Lung (tissue), 12 donors: ENCODE data around the gene PPA1. TPM values are rescaled to one million over a fixed set of nuclear protein-coding genes. Genes with fewer than 3 reads are reported as not detected.

Source experiments
- ATAC-seq: fragments of 200-7000 bp; cut with Tn5 transposase; one replicate; pipeline ENCODE4 v1.9.1; 2020; ENCODE audit warnings: moderate number of reproducible peaks; ENCODE audit not compliant: insufficient read depth, low FRiP score
- DNase-seq, 3 donors: peaks; one replicate each; pipeline ENCODE4 v3.0.0-alpha.2; 2013 to 2017
- H3K27ac ChIP-seq, 2 donors: one replicate each; pipeline ENCODE4 v1.5.1; 2013; ENCODE audit warnings: mild to moderate bottlenecking in 2 of 2, moderate library complexity in 2 of 2, control low read depth in 1 of 2, inconsistent platforms in 1 of 2, low read depth in 1 of 2, low read length in 1 of 2
- H3K27me3 ChIP-seq, 3 donors: one replicate each; pipeline ENCODE4 v1.5.1; 2013; ENCODE audit warnings: low read length in 2 of 3; ENCODE audit not compliant: control insufficient read depth in 3 of 3, insufficient read depth in 3 of 3
- H3K36me3 ChIP-seq, 4 donors: one replicate each; pipeline ENCODE4 v1.5.1; 2013; ENCODE audit warnings: low read length in 4 of 4, mild to moderate bottlenecking in 1 of 4, moderate library complexity in 1 of 4; ENCODE audit not compliant: control insufficient read depth in 4 of 4, insufficient read depth in 4 of 4
- H3K4me1 ChIP-seq, 5 donors: one replicate each; pipeline ENCODE4 v1.5.1; 2013; ENCODE audit warnings: low read length in 5 of 5, mild to moderate bottlenecking in 2 of 5, moderate library complexity in 1 of 5; ENCODE audit not compliant: control insufficient read depth in 5 of 5, insufficient read depth in 5 of 5
- H3K4me3 ChIP-seq: one replicate; pipeline ENCODE4 v1.5.1; 2013; ENCODE audit warnings: mild to moderate bottlenecking, control low read depth, moderate library complexity
- H3K9ac ChIP-seq, 2 donors: one replicate each; pipeline ENCODE4 v1.5.1; 2013; ENCODE audit warnings: low read length in 2 of 2, control low read depth in 1 of 2; ENCODE audit not compliant: insufficient read depth in 1 of 2
- H3K9me3 ChIP-seq, 4 donors: one replicate each; pipeline ENCODE4 v1.5.1; 2013; ENCODE audit warnings: low read length in 3 of 4, mild to moderate bottlenecking in 1 of 4, moderate library complexity in 1 of 4; ENCODE audit not compliant: control insufficient read depth in 4 of 4, insufficient read depth in 3 of 4
- WGBS, 2 donors: extraction: QIAGEN DNeasy Blood & Tissue Kit; methylation state at CpG; one replicate each; pipeline ENCODE4 v1.1.7; 2013; 5-methylcytosine and 5-hydroxymethylcytosine counted together
- polyA plus RNA-seq, 2 donors: library from polyadenylated mRNA; stranded (reverse); fragments of 200-250 nt; gene quantifications; one replicate each; pipeline ENCODE4 v1.2.1, GENCODE V29; 2013
- total RNA-seq, 2 donors: library from RNA; depleted of rRNA in 1 of 2; stranded (reverse); fragments of >200 nt in 1 of 2; gene quantifications; one replicate each; pipeline ENCODE4 v1.2.1, GENCODE V29; 2014 to 2021
- TF ChIP-seq, protein P1 (sequence below): IDR thresholded peaks from 2 replicates; pipeline ENCODE4 v1.5.1; 2012; ENCODE audit warnings: mild to moderate bottlenecking; ENCODE audit errors: control extremely low read depth, extremely low read depth
- donor health status: control.
- donor health status: control.
- donor health status: Bipolar disorder and iron deficiency.
- donor health status: healthy.
- donor health status: DM: yes; HTN: yes; CAD: no.

The PPA1 gene
- total and polyA plus RNA-seq, 4 donors = 165 to 251 (median 190) TPM

DNA sequence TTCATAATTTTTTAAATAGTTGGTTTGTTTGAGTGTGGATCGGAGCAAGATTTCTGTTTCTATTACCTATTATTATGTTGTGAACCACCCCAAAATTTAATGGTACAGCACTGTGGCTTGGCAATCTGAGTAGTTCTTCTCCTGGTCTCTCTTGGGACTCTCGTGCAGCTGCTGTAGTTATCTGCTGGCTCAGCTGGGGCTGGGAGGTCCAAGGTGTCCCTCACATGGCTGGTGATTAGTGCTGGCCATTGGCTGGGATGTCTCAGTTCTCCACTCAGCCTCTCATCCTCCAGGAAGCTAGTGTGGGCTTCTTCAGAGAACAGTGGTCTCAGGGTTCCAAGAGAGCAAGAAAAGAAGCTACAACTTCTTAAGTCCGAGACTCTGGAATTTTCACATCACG is 35.1 kb upstream of the PPA1 start:
- ATAC-seq (no peak), DNase-seq (no peak)
- Histone ChIP-seq H3K27ac (no peak overlapping the region), H3K9me3 (peaks cover 0 to 3% (median 0%) of the 10 kb centered on the region in 4 donors), H3K4me3 (no peak overlapping the region), H3K27me3 (no peaks in the 10 kb centered on the region), H3K9ac (no peak overlapping the region), H3K36me3 (no peaks in the 10 kb centered on the region), H3K4me1 (no peaks in the 10 kb centered on the region)
- WGBS, 2 donors = 93 to 96% methylated on average over 4 of the region's 4 CpGs
- TF ChIP-seq, protein P1, sequence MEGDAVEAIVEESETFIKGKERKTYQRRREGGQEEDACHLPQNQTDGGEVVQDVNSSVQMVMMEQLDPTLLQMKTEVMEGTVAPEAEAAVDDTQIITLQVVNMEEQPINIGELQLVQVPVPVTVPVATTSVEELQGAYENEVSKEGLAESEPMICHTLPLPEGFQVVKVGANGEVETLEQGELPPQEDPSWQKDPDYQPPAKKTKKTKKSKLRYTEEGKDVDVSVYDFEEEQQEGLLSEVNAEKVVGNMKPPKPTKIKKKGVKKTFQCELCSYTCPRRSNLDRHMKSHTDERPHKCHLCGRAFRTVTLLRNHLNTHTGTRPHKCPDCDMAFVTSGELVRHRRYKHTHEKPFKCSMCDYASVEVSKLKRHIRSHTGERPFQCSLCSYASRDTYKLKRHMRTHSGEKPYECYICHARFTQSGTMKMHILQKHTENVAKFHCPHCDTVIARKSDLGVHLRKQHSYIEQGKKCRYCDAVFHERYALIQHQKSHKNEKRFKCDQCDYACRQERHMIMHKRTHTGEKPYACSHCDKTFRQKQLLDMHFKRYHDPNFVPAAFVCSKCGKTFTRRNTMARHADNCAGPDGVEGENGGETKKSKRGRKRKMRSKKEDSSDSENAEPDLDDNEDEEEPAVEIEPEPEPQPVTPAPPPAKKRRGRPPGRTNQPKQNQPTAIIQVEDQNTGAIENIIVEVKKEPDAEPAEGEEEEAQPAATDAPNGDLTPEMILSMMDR = no peak

DNA sequence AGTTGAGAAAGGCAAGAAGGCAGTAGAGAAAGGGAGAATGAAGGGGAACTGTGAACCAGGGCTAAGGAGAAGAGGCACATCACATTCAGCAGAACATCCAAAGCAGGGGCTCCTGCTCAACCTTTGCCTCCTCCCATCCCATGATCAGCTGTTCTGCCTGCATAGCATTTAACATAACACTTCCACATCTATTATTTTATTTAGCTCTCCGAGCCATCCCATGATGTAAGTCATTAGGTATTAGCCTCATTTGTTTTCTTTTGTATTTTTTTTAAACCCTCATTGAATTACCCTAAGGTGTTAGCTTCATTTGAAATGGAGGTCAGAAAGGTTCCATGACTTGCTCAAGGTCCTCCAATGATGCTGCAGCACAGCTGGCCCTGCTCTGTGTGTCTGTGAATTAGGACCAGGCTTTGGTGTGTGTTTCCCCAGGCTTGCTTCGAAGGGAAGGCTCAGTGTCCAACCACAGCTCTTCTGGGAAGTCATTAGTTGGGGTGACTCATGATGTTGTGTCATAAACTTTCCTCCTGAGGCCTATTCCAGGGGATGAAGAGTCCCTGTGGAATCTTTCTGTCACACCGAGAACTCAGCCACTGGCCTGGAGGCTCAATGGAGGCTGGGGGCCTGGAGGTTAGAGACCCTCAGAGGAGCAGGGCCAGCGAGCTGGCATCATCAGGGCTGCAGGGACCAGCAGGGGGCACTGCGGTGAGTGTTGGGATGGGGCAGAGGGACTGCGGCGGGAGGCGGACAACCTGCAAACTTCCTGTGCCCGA is 34.1 kb upstream of the PPA1 start:
- DNase-seq (no peak), ATAC-seq (peak; percentile 73)
- H3K9me3 ChIP-seq = peaks cover 0 to 3% (median 0%) of the 10 kb centered on the region in 4 donors
- H3K36me3 ChIP-seq = no peaks in the 10 kb centered on the region
- TF ChIP-seq, protein P1 = no peak
- no peaks in the 10 kb centered on the region for H3K27me3 ChIP-seq
- H3K9ac ChIP-seq = no peak overlapping the region
- no peaks in the 10 kb centered on the region for H3K4me1 ChIP-seq
- WGBS, 2 donors = 60 to 68% methylated on average over 9 of the region's 9 CpGs
- H3K27ac ChIP-seq = no peak overlapping the region
- no peak overlapping the region for H3K4me3 ChIP-seq

DNA sequence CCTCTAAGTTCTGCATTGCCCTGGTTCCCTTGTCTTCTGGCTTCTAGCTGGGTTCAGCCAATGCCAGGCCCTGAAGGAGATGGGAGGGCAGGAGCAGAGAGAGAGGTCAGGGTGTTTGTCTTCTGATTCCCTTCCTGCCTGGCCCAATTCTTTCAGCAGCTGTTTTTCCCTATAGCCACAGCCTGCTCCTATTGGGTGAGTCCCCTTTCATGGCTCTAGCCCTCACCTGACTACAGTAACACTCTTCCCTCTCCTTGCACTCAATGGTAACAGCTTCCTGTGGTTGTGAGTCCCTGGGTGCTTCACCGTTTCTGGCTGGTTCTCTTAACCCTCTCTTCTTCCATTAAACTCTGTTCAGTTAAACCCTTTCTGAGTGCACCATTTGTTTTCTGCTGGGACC is 33.5 kb upstream of the PPA1 start:
- DNase-seq = no peak
- Histone ChIP-seq H3K4me3 (no peak overlapping the region), H3K27me3 (no peaks in the 10 kb centered on the region), H3K4me1 (no peaks in the 10 kb centered on the region), H3K9ac (no peak overlapping the region), H3K36me3 (no peaks in the 10 kb centered on the region), H3K27ac (no peak overlapping the region), H3K9me3 (peaks cover 0 to 3% (median 0%) of the 10 kb centered on the region in 4 donors)
- no peak for ATAC-seq
- TF ChIP-seq, protein P1 = no peak
- 25 to 52% methylated on average over 1 of the region's 1 CpG for WGBS, 2 donors
